ENCODE measurements around the gene KIF26B.

- TF ChIP-seq CTCF (optimal IDR thresholded peaks at IDR 0.05 in 1 of 3, IDR thresholded peaks at IDR 0.05 in 1 of 3, conservative IDR thresholded peaks at IDR 0.05 in 1 of 3; ENCODE audit: extremely low read depth in 1 of 3, insufficient read depth in 2 of 3, low read length in 3 of 3) (no peak), EZH2 (IDR thresholded peaks at IDR 0.05; ENCODE audit: low read length) (no peak)
Measured at GRCh38 chr1:245648749-245649522, 494.2 kb downstream of the KIF26B start.
